HepG2 (cell line): ENCODE results near the gene FAM234A. TPM values are rescaled to one million over a fixed set of nuclear protein-coding genes. Genes with fewer than 3 reads are reported as not detected.

Experiments used
- ATRX ChIP-seq: sonication (generic); formaldehyde crosslinking; IDR thresholded peaks from 2 replicates; pipeline ENCODE4 v1.4.0; 2020; ENCODE audit warnings: missing genetic modification reagents, borderline replicate concordance
- FIP1L1 ChIP-seq: fragments of 200-400 bp; formaldehyde crosslinking; IDR thresholded peaks from 2 replicates; pipeline ENCODE4 v1.6.1; 2018; ENCODE audit warnings: low read depth, mild to moderate bottlenecking, low read length, moderate library complexity, borderline replicate concordance; ENCODE audit not compliant: insufficient read depth
- GABPA ChIP-seq, 2 experiments: IDR thresholded peaks; 2 replicates each; pipeline ENCODE4 v1.6.1; 2011 to 2016; ENCODE audit warnings: low read depth in 2 of 2, low read length in 1 of 2, missing biosample characterization in 1 of 2, missing genetic modification characterization in 1 of 2
- KLF16 ChIP-seq, 2 experiments: sonication (generic) in 1 of 2; formaldehyde crosslinking in 1 of 2; IDR thresholded peaks; 2 replicates each; pipeline versions ENCODE4 v1.6.1 to v1.8.0; 2016 to 2023; ENCODE audit warnings: missing genetic modification reagents in 2 of 2, missing compliant biosample characterization in 1 of 2
- PHF8 ChIP-seq: sonication (generic); formaldehyde crosslinking; IDR thresholded peaks from 2 replicates; pipeline ENCODE4 v1.5.0; 2020; ENCODE audit warnings: missing genetic modification reagents
- PRDM4 ChIP-seq: sonication (generic); formaldehyde crosslinking; IDR thresholded peaks from 2 replicates; pipeline ENCODE4 v1.9.0; 2021; ENCODE audit warnings: missing genetic modification reagents, borderline replicate concordance
- RBM22 ChIP-seq: fragments of 200-400 bp; formaldehyde crosslinking; optimal IDR thresholded peaks from 2 replicates; pipeline ENCODE3; 2017; ENCODE audit warnings: mild to moderate bottlenecking, low read length, moderate library complexity
- REXO4 ChIP-seq: sonication (generic); formaldehyde crosslinking; IDR thresholded peaks from 2 replicates; pipeline ENCODE4 v1.8.0; 2022; ENCODE audit warnings: missing genetic modification reagents, mild to moderate bottlenecking, borderline replicate concordance
- SNAI1 ChIP-seq: sonication (generic); formaldehyde crosslinking; IDR thresholded peaks from 2 replicates; pipeline ENCODE4 v1.5.0; 2020; ENCODE audit warnings: mild to moderate bottlenecking, missing genetic modification reagents, borderline replicate concordance
- TMF1 ChIP-seq: sonication (generic); formaldehyde crosslinking; IDR thresholded peaks from 2 replicates; pipeline ENCODE4 v1.8.1; 2022; ENCODE audit warnings: low read depth, missing genetic modification reagents
- ZBTB26 ChIP-seq: IDR thresholded peaks from 2 replicates; pipeline ENCODE4 v1.6.1; 2016; ENCODE audit warnings: missing compliant biosample characterization, missing genetic modification reagents, borderline replicate concordance
- ZBTB44 ChIP-seq: sonication (generic); formaldehyde crosslinking; IDR thresholded peaks from 2 replicates; pipeline ENCODE4 v1.4.0; 2020; ENCODE audit warnings: missing genetic modification reagents
- ZNF124 ChIP-seq: sonication (generic); formaldehyde crosslinking; IDR thresholded peaks from 2 replicates; pipeline ENCODE4 v1.4.0; 2020; ENCODE audit warnings: missing genetic modification reagents
- ZNF275 ChIP-seq: sonication (generic); formaldehyde crosslinking; IDR thresholded peaks from 2 replicates; pipeline ENCODE4 v1.8.0; 2022; ENCODE audit warnings: missing genetic modification reagents, mild to moderate bottlenecking, inconsistent platforms, borderline replicate concordance
- ZNF562 ChIP-seq: sonication (generic); formaldehyde crosslinking; IDR thresholded peaks from 2 replicates; pipeline ENCODE4 v1.8.0; 2022; ENCODE audit warnings: missing genetic modification reagents, borderline replicate concordance
- ZNF577 ChIP-seq: sonication (generic); formaldehyde crosslinking; IDR thresholded peaks from 2 replicates; pipeline ENCODE4 v1.4.0; 2020; ENCODE audit warnings: mild to moderate bottlenecking, low read depth, missing genetic modification reagents, borderline replicate concordance
- polyA plus RNA-seq, 8 experiments: library from polyadenylated mRNA; depleted of rRNA in 3 of 8; stranded (reverse) in 7 of 8; unstranded in 1 of 8; fragments of >200 nt; fragmentation: Illumina TruSeq in 4 of 8; extraction: Trizol in 4 of 8; gene quantifications; 2 replicates each; pipeline versions ENCODE4 v1.2.1 to v1.2.3, GENCODE V29; 2011 to 2016; ENCODE audit warnings: low read depth in 4 of 8, missing spikeins in 1 of 8, mixed read lengths in 1 of 8; ENCODE audit not compliant: insufficient read depth in 1 of 8
- total RNA-seq, 5 experiments: library from RNA; depleted of rRNA; stranded (reverse); fragments of >200 nt; fragmentation: Illumina TruSeq; extraction: Trizol; gene quantifications; 2 replicates each; pipeline ENCODE4 v1.2.3, GENCODE V29; 2016; ENCODE audit warnings: low read depth in 1 of 5
- TF ChIP-seq, protein P1 (sequence below): sonication (generic); formaldehyde crosslinking; IDR thresholded peaks from 2 replicates; pipeline ENCODE4 v1.4.0; 2020; ENCODE audit warnings: missing genetic modification reagents

The FAM234A gene
- total and polyA plus RNA-seq, 2 of the 13 experiments (the other 11 are each of a cell fraction or from before 2014, with no cell fraction given): 29.2 to 34.4 TPM

DNA sequence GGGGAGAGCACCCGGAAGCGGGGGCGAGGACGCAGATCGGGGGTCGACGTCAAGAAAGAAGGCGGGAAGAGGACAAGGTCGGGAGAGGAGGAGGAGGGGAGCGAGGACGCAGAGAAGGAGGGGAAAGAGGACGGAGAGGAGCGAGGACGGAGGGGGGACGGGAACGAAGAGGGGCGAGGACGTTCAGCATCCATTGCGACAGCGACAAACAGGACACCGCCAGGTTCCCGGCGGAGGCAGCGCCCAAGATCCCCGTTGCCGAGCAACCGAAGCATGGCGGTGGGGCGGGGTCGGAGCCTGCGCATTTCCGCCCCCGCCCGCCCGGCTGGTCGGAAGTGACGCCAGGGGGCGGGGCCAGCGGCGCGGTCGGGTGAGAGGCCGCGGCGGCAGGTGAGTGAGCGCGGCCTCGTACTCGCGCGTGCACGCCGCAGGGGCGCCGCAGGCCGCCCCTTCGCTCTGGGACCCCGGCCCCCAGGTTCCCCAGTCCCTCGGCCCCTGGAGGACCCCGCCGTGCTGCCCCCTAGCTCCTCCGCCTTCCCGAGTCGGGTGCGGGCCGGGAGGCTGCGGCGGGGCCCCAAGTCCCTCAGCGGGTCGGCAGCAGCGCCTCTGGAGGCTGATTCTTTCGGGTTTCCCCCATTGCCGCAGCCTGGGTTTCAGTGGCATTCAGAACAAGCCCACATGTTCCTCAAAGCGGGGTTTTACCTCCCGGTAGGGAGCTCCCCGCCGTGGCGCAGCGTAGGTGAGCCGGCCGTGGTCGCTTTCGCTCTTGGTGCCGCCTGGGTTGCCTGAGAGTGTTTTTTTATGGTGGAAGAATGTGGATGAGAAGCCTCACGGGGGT is at the start of gene FAM234A (continued):
- TF ChIP-seq ZBTB26 (peak; percentile 67; the same call in 1 of the 2 replicates), ZNF577 (CRISPR knock-in tag) (no peak), PHF8 (peak; percentile 90), ZNF562 (no peak), PRDM4 (no peak), FIP1L1 (no peak), GABPA (IDR thresholded peaks at IDR 0.05; ENCODE audit: low read depth, low read length) (peak; percentile 92), GABPA (CRISPR knock-in tag; IDR thresholded peaks at IDR 0.05; ENCODE audit: low read depth) (peak; percentile 86), ZBTB44 (CRISPR knock-in tag) (no peak), SNAI1 (no peak), ATRX (no peak), ZNF275 (CRISPR knock-in tag) (no peak; the same call in 1 of the 2 replicates), REXO4 (no peak), TMF1 (CRISPR knock-in tag) (no peak), RBM22 (no peak), KLF16 (CRISPR knock-in tag; IDR thresholded peaks at IDR 0.05) (peak in 1 of 2 experiments; percentile 27; a peak in 2 of 4 replicates), ZNF124 (CRISPR knock-in tag) (peak; percentile 58; the same call in 1 of the 2 replicates)
- TF ChIP-seq, protein P1, sequence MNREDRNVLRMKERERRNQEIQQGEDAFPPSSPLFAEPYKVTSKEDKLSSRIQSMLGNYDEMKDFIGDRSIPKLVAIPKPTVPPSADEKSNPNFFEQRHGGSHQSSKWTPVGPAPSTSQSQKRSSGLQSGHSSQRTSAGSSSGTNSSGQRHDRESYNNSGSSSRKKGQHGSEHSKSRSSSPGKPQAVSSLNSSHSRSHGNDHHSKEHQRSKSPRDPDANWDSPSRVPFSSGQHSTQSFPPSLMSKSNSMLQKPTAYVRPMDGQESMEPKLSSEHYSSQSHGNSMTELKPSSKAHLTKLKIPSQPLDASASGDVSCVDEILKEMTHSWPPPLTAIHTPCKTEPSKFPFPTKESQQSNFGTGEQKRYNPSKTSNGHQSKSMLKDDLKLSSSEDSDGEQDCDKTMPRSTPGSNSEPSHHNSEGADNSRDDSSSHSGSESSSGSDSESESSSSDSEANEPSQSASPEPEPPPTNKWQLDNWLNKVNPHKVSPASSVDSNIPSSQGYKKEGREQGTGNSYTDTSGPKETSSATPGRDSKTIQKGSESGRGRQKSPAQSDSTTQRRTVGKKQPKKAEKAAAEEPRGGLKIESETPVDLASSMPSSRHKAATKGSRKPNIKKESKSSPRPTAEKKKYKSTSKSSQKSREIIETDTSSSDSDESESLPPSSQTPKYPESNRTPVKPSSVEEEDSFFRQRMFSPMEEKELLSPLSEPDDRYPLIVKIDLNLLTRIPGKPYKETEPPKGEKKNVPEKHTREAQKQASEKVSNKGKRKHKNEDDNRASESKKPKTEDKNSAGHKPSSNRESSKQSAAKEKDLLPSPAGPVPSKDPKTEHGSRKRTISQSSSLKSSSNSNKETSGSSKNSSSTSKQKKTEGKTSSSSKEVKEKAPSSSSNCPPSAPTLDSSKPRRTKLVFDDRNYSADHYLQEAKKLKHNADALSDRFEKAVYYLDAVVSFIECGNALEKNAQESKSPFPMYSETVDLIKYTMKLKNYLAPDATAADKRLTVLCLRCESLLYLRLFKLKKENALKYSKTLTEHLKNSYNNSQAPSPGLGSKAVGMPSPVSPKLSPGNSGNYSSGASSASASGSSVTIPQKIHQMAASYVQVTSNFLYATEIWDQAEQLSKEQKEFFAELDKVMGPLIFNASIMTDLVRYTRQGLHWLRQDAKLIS (CRISPR knock-in tag): no peak
